Endothelial cell (in vitro differentiated cells): Measurements from ENCODE around the gene FMNL1. TPM values are rescaled to one million over a fixed set of nuclear protein-coding genes. Genes with fewer than 3 reads are reported as not detected.

Experiments used
- DNase-seq: peaks from one replicate; pipeline ENCODE4 v3.0.0; 2021; ENCODE audit warnings: low spot score
- H3K27ac Mint-ChIP-seq: one replicate; pipeline ENCODE4 v1.8.0; 2021; ENCODE audit warnings: mixed read lengths, inconsistent platforms; ENCODE audit not compliant: unreplicated experiment
- H3K27me3 Mint-ChIP-seq: one replicate; pipeline ENCODE4 v1.8.0; 2021; ENCODE audit warnings: mild to moderate bottlenecking, moderate library complexity, mixed read lengths, inconsistent platforms; ENCODE audit not compliant: unreplicated experiment
- H3K36me3 Mint-ChIP-seq: one replicate; pipeline ENCODE4 v1.8.0; 2021; ENCODE audit warnings: mild to moderate bottlenecking, low read depth, mixed read lengths, inconsistent platforms; ENCODE audit not compliant: unreplicated experiment
- H3K4me1 Mint-ChIP-seq: one replicate; pipeline ENCODE4 v1.8.0; 2021; ENCODE audit warnings: mild to moderate bottlenecking, mixed read lengths, inconsistent platforms; ENCODE audit not compliant: unreplicated experiment
- H3K4me3 Mint-ChIP-seq: one replicate; pipeline ENCODE4 v1.8.0; 2021; ENCODE audit warnings: mild to moderate bottlenecking, mixed read lengths, inconsistent platforms; ENCODE audit not compliant: unreplicated experiment
- H3K9me3 Mint-ChIP-seq: one replicate; pipeline ENCODE4 v1.8.0; 2021; ENCODE audit warnings: mixed read lengths, inconsistent platforms; ENCODE audit not compliant: unreplicated experiment
- CTCF ChIP-seq: fragments of 200-600 bp; sonication (generic); IDR thresholded peaks from one replicate; pipeline ENCODE4 v1.5.0; 2021; ENCODE audit warnings: antibody characterized with exemption; ENCODE audit not compliant: unreplicated experiment
- total RNA-seq: library from RNA; stranded (reverse); fragmentation: NEBNext Ultra II Directional; extraction: Animal tissue kit (Norgen Biotek cat#: 25700); gene quantifications from one replicate; pipeline ENCODE4 v1.2.1, GENCODE V29; 2021; ENCODE audit not compliant: unreplicated experiment

The FMNL1 gene
- total RNA-seq, 1 donor from 2014 or later: 103 TPM

GRCh38 chr17:45277216-45277849 lies 55.6 kb downstream of the FMNL1 start:
- no peak overlapping the region for H3K4me3 Mint-ChIP-seq
- no peaks in the 10 kb centered on the region for H3K9me3 Mint-ChIP-seq
- DNase-seq: peak; percentile 90
- H3K4me1 Mint-ChIP-seq: no peaks in the 10 kb centered on the region
- no peaks in the 10 kb centered on the region for H3K36me3 Mint-ChIP-seq
- TF ChIP-seq CTCF: peak; percentile 71
- H3K27ac Mint-ChIP-seq: peak overlapping the region; percentile 52
- H3K27me3 Mint-ChIP-seq: no peaks in the 10 kb centered on the region

GRCh38 chr17:45277992-45278391 lies 56.3 kb downstream of the FMNL1 start:
- Mint-ChIP-seq H3K4me3 (no peak overlapping the region), H3K36me3 (no peaks in the 10 kb centered on the region), H3K27me3 (no peaks in the 10 kb centered on the region), H3K27ac (no peak overlapping the region), H3K4me1 (no peaks in the 10 kb centered on the region), H3K9me3 (no peaks in the 10 kb centered on the region)
- no peak for DNase-seq
- no peak for TF ChIP-seq CTCF

- Mint-ChIP-seq H3K4me1 (no peaks in the 10 kb centered on the region), H3K27ac (no peak overlapping the region), H3K9me3 (no peaks in the 10 kb centered on the region), H3K27me3 (peaks cover under 1% of the 10 kb centered on the region), H3K4me3 (no peak overlapping the region), H3K36me3 (peaks cover 7% of the 10 kb centered on the region)
- DNase-seq: no peak
- no peak for TF ChIP-seq CTCF
Observed at GRCh38 chr17:45279898-45280297, 58.2 kb downstream of the FMNL1 start.

- no peak for DNase-seq
- Mint-ChIP-seq H3K27me3 (peaks cover 2% of the 10 kb centered on the region), H3K4me3 (no peak overlapping the region), H3K36me3 (peaks cover 16% of the 10 kb centered on the region), H3K4me1 (no peaks in the 10 kb centered on the region), H3K27ac (no peak overlapping the region), H3K9me3 (no peaks in the 10 kb centered on the region)
- TF ChIP-seq CTCF: no peak
Observed at GRCh38 chr17:45282683-45283644, 61.3 kb downstream of the FMNL1 start.

DNA sequence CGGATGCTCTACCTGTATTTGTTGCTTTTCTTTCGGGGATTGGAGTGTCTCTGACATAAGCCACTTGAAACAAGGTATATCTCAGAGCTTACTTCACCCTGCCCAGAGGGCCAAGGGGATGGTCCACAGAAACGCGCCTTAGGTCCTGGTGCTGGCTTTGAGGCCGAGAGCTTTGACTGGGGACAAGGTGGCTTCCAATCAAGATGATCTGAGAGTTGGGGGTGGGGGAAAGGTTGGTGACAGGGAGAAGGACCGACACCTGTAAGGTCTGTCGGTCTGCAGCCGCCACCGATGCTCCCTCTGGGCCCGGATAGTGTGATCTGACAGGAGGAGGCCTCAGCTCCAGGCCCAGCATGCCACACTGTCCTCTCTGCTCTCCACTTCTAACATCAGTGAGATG lies 62.0 kb downstream of the FMNL1 start:
- peaks cover 2% of the 10 kb centered on the region for H3K27me3 Mint-ChIP-seq
- no peak for TF ChIP-seq CTCF
- H3K9me3 Mint-ChIP-seq: no peaks in the 10 kb centered on the region
- DNase-seq: no peak
- no peaks in the 10 kb centered on the region for H3K4me1 Mint-ChIP-seq
- peak overlapping the region; percentile 24 for H3K27ac Mint-ChIP-seq
- H3K4me3 Mint-ChIP-seq: no peak overlapping the region
- H3K36me3 Mint-ChIP-seq: peaks cover 16% of the 10 kb centered on the region
